ENCODE measurements around the gene AURKB.

GRCh38 chr17:8225813-8226535 is 15.6 kb upstream of the AURKB start:
- TF ChIP-seq CTCF (IDR thresholded peaks at IDR 0.05) (no peak), ZFX (IDR thresholded peaks at IDR 0.05; ENCODE audit: borderline replicate concordance) (no peak)
